Fibroblast of pulmonary artery (primary cell): ENCODE measurements around the gene GTF2I.
"Not testable (repeated sequence)": the region's sequence is repeated elsewhere in the genome, so short reads cannot be mapped to it uniquely, and the experiment has no call there.

Source experiments
- DNase-seq: peaks from one replicate; pipeline ENCODE4 v3.0.0-alpha.2; 2010; ENCODE audit warnings: low read depth
- H3K4me3 ChIP-seq: replicated peaks from 2 replicates; pipeline ENCODE4 v1.5.1; 2011; ENCODE audit warnings: low read depth, mild to moderate bottlenecking, control low read depth, low read length, moderate library complexity
- CTCF ChIP-seq: IDR thresholded peaks from 2 replicates; pipeline ENCODE4 v1.5.1; 2011; ENCODE audit warnings: mild to moderate bottlenecking, control low read depth, low read length, inconsistent platforms; ENCODE audit errors: missing control alignments

GTF2I gene

GRCh38 chr7:74674166-74674565 lies 16.6 kb downstream of the GTF2I start:
- no peak for TF ChIP-seq CTCF
- DNase-seq: no peak
- no peak overlapping the region for H3K4me3 ChIP-seq

GRCh38 chr7:74682829-74683228 lies 25.3 kb downstream of the GTF2I start:
- no peak for TF ChIP-seq CTCF
- H3K4me3 ChIP-seq: no peak overlapping the region
- DNase-seq: no peak

GRCh38 chr7:74683799-74684198 lies 26.3 kb downstream of the GTF2I start:
- no peak for DNase-seq
- no peak for TF ChIP-seq CTCF
- H3K4me3 ChIP-seq: no peak overlapping the region

- TF ChIP-seq CTCF: no peak
- no peak for DNase-seq
- no peak overlapping the region for H3K4me3 ChIP-seq
Measured at GRCh38 chr7:74684473-74684872, 27.0 kb downstream of the GTF2I start.

GRCh38 chr7:74684921-74685320 lies 27.4 kb downstream of the GTF2I start:
- no peak overlapping the region for H3K4me3 ChIP-seq
- TF ChIP-seq CTCF: no peak
- no peak for DNase-seq

- TF ChIP-seq CTCF: no peak
- no peak overlapping the region for H3K4me3 ChIP-seq
- no peak for DNase-seq
Measured at GRCh38 chr7:74690474-74690873, 33.0 kb downstream of the GTF2I start.

GRCh38 chr7:74704419-74704818 lies 46.9 kb downstream of the GTF2I start:
- DNase-seq, H3K4me3 ChIP-seq: not testable (repeated sequence)

- no peak for TF ChIP-seq CTCF
- H3K4me3 ChIP-seq: no peak overlapping the region
- DNase-seq: no peak
Measured at GRCh38 chr7:74707238-74707637, 49.7 kb downstream of the GTF2I start.
